ENCODE results near the gene GPLD1. TPM values are rescaled to one million over a fixed set of nuclear protein-coding genes. Genes with fewer than 3 reads are reported as not detected.

The GPLD1 gene
- total RNA-seq, 1 donor, result 0.43 TPM

- no peak overlapping the region for H3K4me3 ChIP-seq (ENCODE audit: low read depth, low read length)
- TF ChIP-seq CTCF (IDR thresholded peaks at IDR 0.05; ENCODE audit: insufficient read depth, low read depth, low read length), result no peak
- DNase-seq (ENCODE audit: low read depth), result no peak
Measured at GRCh38 chr6:24476631-24477030, 12.7 kb downstream of the GPLD1 start.

DNA sequence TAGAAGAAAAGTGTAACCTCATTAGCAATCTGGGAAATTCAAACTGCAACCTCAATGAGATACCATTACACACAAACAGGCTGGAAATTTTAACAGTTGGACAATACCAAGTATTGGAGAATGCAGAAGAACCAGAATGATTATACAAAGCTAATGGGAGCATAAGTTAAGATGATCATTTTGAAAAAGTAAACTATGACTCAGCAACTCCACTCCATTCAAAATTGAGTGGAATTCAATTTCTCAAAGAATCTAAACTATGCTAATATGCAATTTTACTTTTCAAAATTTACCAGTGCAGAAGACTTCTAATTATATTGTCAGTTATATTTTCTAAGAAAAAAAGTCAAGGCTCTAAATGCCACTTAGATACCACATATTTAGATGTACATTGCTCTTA is 17.2 kb downstream of the GPLD1 start:
- no peak overlapping the region for H3K4me3 ChIP-seq (ENCODE audit: low read depth, low read length)
- no peak for TF ChIP-seq CTCF (IDR thresholded peaks at IDR 0.05; ENCODE audit: insufficient read depth, low read depth, low read length)
- no peak for DNase-seq (ENCODE audit: low read depth)

- H3K4me3 ChIP-seq (ENCODE audit: low read depth, low read length), result no peak overlapping the region
- no peak for TF ChIP-seq CTCF (IDR thresholded peaks at IDR 0.05; ENCODE audit: insufficient read depth, low read depth, low read length)
- no peak for DNase-seq (ENCODE audit: low read depth)
Measured at GRCh38 chr6:24469811-24470210, 19.6 kb downstream of the GPLD1 start.

GRCh38 chr6:24464253-24465038 is 24.9 kb downstream of the GPLD1 start:
- DNase-seq (ENCODE audit: low read depth), result no peak
- H3K4me3 ChIP-seq (ENCODE audit: low read depth, low read length), result no peak overlapping the region
- no peak for TF ChIP-seq CTCF (IDR thresholded peaks at IDR 0.05; ENCODE audit: insufficient read depth, low read depth, low read length)

GRCh38 chr6:24460966-24461365 is 28.4 kb downstream of the GPLD1 start:
- no peak for DNase-seq (ENCODE audit: low read depth)
- TF ChIP-seq CTCF (IDR thresholded peaks at IDR 0.05; ENCODE audit: insufficient read depth, low read depth, low read length), result no peak
- no peak overlapping the region for H3K4me3 ChIP-seq (ENCODE audit: low read depth, low read length)

DNA sequence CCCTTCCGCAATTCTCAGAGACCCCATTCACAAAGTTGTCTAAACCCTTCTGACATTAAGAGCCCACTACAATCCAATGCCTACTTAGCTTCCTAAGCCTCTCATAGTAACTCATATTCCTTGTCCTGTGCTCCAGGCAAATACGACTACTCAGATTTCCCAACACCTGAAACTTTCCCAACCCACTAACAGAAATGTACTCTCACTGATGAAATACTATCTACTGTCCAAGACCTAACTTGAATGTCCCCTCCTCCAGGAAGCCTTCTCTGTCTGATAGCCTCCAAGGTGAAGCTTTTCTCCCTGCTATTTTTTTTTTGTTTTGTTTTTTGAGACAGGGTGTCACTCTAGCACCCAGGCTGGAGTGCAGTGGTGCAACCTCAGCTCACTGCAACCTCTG is 30.4 kb downstream of the GPLD1 start:
- no peak for DNase-seq (ENCODE audit: low read depth)
- TF ChIP-seq CTCF (IDR thresholded peaks at IDR 0.05; ENCODE audit: insufficient read depth, low read depth, low read length), result no peak
- H3K4me3 ChIP-seq (ENCODE audit: low read depth, low read length), result no peak overlapping the region

GRCh38 chr6:24458134-24458533 is 31.2 kb downstream of the GPLD1 start:
- no peak for TF ChIP-seq CTCF (IDR thresholded peaks at IDR 0.05; ENCODE audit: insufficient read depth, low read depth, low read length)
- H3K4me3 ChIP-seq (ENCODE audit: low read depth, low read length), result no peak overlapping the region
- no peak for DNase-seq (ENCODE audit: low read depth)
